NCI-H1694 treated with DMSO at 0.1 percent for 48 hours (cell line): ENCODE data around the gene ANKRD44.

Experiments used
- DNase-seq: peaks from one replicate; lab custom pipeline; 2025; lab: John Stamatoyannopoulos, UW

The ANKRD44 gene

DNA sequence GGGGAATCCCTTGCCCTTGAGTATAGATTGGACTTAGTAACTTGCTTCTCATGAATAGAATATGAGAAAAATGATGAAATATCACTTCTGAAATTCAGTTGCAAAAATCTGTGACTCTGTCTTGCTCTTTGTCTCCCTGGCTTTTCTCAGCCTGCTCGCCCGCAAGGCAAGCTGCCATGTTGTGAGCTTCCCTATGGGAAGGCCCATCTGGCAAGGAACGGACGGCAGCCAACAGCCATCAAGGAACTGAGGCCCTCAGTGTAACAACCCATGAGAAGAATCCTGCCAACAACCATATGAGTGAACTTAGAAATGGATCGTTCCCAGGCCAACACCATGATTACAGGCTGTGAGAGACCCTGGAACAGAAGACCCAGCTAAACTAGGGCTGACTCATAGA, 325.7 kb downstream of the ANKRD44 start:
- no peak for DNase-seq

- DNase-seq, result no peak
Observed at GRCh38 chr2:196983934-196984333, 326.6 kb downstream of the ANKRD44 start.

DNA sequence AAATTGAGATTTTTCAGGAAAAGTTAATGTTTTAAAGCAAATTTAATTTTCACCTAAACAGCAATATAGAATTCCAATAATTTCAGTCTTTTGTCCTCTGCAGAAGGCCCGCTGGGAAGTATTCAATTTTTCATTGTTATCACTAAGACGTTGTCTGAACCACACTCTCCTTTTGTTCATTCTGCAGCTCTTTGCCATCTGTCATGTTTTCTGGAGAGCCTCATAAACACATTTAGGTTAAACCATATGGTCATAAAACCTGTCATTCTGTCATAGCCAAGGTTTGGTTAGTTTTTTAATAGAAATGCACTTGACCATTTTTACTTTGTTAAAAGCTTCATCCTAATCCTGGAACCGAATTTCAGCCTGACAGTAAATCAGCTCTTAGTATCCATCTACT, 330.1 kb downstream of the ANKRD44 start:
- peak; percentile 99 for DNase-seq

DNA sequence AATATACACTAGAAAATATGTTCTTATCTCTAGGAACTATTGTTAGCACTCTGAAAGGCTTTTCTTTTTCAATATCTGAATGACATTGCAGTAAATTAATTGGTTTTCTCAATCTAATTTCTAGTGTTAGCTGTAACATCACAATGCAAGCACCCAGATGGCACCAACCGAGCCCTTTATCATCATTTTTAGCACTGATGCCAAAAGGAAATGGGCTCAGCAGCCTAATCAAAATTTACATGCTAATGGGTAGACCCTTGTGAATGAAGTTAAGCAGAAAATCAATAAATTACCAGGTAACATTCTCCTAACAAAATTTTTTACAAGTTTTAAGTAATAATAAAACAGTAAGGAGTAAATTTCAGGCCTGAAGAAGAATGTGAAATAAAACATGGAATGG, 330.6 kb downstream of the ANKRD44 start:
- DNase-seq, result peak; percentile 93

DNA sequence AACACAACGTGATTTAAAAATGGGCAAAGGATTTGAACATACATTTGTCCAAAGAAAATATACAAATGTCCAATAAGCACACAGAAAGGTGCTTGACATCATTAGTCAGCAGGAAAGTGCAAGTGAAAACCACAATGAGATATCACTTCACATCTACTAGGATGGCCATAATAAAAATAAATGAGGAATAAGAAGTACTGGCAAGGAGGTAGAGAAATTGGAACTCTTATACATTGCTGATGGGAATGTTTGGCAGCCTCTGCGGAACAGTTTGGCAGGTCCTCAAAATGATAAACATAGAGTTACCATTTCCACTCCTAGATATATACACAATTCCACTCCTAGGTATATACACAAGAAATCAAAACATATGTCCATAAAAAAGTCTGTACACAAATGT, 333.1 kb downstream of the ANKRD44 start:
- DNase-seq, result no peak

- DNase-seq, result no peak
Observed at GRCh38 chr2:196974970-196975369, 335.6 kb downstream of the ANKRD44 start.

- DNase-seq, result no peak
Observed at GRCh38 chr2:196971574-196972279, 338.9 kb downstream of the ANKRD44 start.

DNA sequence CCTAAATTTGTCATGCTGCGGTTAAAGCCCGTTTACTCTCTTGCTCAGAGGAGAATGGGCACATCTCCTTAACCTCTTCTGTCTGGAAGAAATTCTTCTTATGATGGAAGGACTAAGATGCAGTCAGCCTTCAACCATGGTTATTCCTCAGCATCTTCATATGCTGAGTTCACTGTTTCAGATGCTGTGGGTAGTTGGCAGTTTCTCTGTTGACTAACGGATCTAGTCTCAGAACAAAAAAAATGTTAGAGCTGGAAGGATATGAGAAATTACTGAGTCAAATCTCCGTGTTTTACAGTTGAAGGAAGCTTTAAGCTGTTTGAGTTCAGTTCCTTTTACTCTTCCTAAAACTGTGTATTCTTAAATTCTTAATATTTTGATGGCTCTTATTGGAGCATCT, 340.5 kb downstream of the ANKRD44 start:
- no peak for DNase-seq

GRCh38 chr2:196968516-196968915, 342.1 kb downstream of the ANKRD44 start:
- DNase-seq, result no peak

- DNase-seq, result no peak
Observed at GRCh38 chr2:196967775-196968174, 342.8 kb downstream of the ANKRD44 start.

DNA sequence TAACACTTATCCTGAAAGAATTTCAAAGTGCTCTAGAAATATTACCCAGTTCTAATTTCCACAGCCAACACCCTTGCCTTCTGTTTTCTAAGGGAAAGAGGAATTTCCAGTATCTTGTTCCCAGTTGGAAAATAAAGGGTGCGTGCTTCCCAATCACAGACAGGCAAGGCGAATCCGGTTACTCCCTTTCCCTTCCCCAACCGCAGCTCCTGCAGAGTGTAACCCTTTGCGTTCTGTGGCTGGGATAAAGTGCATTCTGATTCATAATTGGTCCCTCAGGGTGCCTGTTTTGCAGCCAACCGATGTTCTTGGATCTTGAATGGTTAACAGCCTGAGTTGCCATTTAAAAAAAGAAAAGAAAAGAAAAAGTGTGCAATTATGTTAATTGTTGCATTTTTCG, 343.5 kb downstream of the ANKRD44 start:
- DNase-seq, result no peak

GRCh38 chr2:196966061-196966460, 344.5 kb downstream of the ANKRD44 start:
- DNase-seq, result no peak

DNA sequence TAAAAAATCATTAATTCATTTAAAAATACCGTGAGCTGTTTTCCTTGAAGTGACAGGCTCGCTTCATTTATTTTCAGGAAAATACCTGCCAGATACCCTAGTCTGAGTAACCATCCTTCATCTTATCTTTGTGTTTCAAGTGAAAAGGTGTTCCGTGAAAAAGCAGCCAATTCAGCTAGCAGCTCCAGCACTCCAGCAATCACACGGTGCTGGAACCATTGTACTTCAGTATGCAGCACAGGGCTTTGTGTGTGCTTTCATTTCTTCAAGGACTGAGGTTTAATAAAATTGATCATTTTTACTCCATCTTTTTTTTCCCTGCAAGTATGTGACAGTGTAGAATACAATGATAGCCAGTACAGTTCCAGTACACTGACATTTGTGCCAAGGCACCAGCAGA, 344.9 kb downstream of the ANKRD44 start:
- DNase-seq, result no peak

- DNase-seq, result no peak
Observed at GRCh38 chr2:196963961-196964360, 346.6 kb downstream of the ANKRD44 start.

DNA sequence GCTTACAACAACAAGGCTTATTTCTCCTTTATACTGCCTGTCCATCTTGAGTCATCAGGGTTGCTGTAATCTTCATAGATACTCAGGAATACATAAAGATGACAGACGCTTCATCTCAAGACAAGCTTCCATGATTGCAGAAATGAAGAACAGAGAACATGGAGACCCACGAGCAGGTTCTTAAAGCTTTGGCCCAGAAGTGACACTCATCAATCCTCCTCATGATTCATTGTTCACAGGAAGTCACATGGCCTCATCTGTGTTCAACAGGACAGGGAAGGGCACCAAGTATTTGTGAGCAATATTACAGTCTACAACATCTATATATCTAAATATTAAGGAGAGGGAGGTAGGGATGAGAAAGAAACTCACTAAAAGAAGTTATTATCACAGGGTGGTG, 347.5 kb downstream of the ANKRD44 start:
- DNase-seq, result no peak

- no peak for DNase-seq
Observed at GRCh38 chr2:196962325-196962724, 348.3 kb downstream of the ANKRD44 start.

DNA sequence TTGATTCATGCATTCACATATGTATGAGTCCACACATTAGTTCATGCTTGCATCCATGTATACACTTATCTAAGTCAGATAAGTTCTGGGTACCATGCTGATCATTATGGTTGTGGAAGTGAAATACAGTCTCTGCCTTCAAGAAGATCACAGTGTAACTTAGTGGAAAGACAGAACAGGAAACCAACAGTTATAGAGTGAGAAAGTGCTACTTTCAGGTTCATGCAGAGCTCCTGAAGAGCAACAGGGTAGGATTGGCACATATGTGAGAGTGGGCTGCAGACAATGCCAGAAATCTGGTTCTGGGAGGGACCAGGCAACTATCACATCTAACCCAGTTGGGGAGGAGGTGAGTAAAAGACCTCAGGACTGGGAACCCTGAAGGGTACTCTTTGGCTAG, 348.7 kb downstream of the ANKRD44 start:
- no peak for DNase-seq

DNA sequence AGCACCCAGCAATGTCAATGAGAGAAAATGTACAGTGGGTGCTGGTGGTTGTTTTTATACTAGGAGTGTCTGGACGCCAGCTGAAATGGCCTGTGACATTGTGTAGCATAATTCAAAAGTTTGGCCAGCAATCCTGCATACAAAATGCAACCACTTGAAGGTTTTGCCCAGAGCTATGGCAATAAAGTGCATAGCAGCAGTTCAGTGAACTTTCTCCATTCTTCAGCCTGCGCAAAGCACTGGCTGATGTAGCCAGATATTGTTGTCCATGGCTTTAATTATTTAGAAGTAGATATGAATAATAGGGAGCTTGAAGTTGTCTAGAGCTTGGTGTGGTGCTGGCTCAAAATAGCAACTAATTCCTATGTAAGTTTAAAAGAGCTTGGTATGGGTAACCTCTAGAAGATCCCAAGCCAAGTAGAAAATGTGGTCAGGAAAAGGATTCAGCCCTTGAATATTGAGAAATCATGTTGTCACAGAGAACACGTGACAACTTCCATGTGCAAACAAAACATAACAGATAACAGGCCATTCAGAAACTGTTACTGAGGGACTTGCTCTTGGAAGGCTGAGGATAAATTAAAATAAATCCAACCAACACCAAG, 350.7 kb downstream of the ANKRD44 start:
- no peak for DNase-seq

DNA sequence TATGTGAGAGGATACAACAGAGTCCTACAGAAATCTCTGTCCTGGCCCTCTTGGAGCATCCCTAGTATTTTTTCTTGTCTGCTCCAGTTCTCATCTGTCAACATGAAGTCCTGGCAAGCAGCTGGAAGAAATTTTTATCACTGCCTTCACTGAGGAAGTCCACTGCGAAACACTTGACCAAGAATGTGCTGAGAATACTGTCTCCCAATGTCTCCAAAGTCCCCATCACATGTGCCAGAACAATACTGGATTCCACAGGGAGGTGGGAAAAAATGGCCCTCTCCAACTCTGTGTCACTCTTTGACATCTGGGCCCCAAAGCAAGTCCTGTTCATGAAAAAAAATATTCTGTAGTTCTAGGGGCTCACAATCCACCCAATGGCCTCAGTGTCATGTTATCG, 351.3 kb downstream of the ANKRD44 start:
- DNase-seq, result no peak

DNA sequence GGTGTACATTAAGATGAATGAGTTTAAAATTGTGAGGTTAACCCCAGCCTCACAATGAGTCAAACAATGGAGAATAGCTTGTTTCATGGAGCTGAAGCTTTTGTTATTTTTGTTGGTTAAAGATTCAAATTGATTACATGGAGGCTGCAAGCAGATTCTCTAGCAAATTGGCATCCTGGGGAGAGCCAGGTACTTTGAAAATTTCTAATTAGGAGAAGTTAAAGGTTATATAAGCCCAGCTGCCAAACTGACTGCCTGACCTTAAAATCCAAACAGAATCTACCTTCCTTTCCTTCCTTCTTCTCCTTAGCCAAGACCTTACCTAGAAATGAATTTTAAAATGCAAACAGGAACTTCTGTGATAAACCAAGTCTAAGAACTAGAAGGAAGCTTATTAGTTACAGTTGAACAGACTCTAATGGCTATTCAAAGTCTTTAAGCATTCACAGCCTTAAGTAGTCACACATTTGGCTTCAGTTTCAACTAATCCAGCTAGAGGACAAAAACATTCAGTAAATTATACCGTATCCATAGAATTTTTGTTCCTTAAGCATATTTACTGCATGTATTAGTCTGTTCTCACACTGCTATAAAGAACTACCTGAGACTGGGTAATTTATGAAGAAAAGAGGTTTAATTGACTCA, 352.6 kb downstream of the ANKRD44 start:
- no peak for DNase-seq

GRCh38 chr2:196957442-196957841, 353.1 kb downstream of the ANKRD44 start:
- no peak for DNase-seq

DNA sequence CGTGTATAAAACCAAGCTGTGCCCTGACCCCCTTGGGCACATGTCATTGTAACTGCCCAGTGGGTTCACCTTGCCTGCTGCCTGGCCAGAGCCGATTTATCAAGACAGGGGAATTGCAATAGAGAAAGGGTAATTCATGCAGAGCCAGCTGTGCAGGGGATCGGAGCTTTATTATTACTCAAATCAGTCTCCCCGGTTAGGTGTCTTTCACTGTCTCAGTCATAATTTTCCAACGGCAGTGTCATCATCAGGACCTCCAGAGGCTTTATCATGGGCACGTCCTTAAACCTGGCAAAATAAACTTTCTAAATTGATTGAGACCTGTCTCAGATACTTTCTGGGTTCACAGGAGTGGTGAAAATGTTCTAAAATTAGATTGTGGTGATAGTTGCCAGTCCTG, 354.5 kb downstream of the ANKRD44 start:
- DNase-seq, result no peak

- no peak for DNase-seq
Observed at GRCh38 chr2:196955036-196955435, 355.5 kb downstream of the ANKRD44 start.

- no peak for DNase-seq
Observed at GRCh38 chr2:196954001-196954400, 356.6 kb downstream of the ANKRD44 start.
